ENCODE data around the gene GPR150. TPM values are rescaled to one million over a fixed set of nuclear protein-coding genes. Genes with fewer than 3 reads are reported as not detected.

Gene GPR150
- total and polyA plus RNA-seq, 2 of the 4 experiments (the other 2 are of a cell fraction), result under 0.01 to 0.10 TPM

GRCh38 chr5:95606419-95606818 is 13.5 kb upstream of the GPR150 start:
- ChIA-PET POLR2A (ENCODE audit: unreplicated experiment) (no interaction called here), CTCF (no interaction called here)
- Histone ChIP-seq H3K79me1 (ENCODE audit: low read depth in 1 of 2, low read length in 2 of 2) (peaks cover 3 to 8% of the 10 kb centered on the region in 2 experiments; a peak in 3 of 4 replicates), H3K9me3 (ENCODE audit: control insufficient read depth, insufficient read depth, low read length) (no peaks in the 10 kb centered on the region), H2BK5ac (ENCODE audit: low read depth, low read length, poor library complexity, severe bottlenecking) (peak overlapping the region; percentile 47), H3K9me1 (ENCODE audit: insufficient read depth, low read length) (no peaks in the 10 kb centered on the region), H3K36me3 (ENCODE audit: control insufficient read depth, insufficient read depth, low read length) (peaks cover 2% of the 10 kb centered on the region; the same call in 1 of the 2 replicates), H2AK9ac (replicated peaks; ENCODE audit: low read depth, low read length, poor library complexity) (no peak overlapping the region), H3K9ac (ENCODE audit: low read depth, low read length) (no peak overlapping the region), H2AFZ (replicated peaks; ENCODE audit: low read length, poor library complexity) (no peak overlapping the region), H3K27ac (ENCODE audit: insufficient read depth, low read length) (no peak overlapping the region), H3K56ac (ENCODE audit: extremely low read depth, insufficient read depth, low read length) (no peak overlapping the region), H4K5ac (ENCODE audit: low read depth, low read length) (no peak overlapping the region), H3K4me3 (ENCODE audit: insufficient read depth, low read depth, low read length) (no peak overlapping the region), H2BK15ac (ENCODE audit: low read depth, low read length) (no peak overlapping the region), H2BK20ac (ENCODE audit: low read depth, low read length) (no peak overlapping the region), H3K4me1 (ENCODE audit: control insufficient read depth, insufficient read depth, low read length) (peaks cover 1% of the 10 kb centered on the region; the same call in 1 of the 2 replicates), H2BK120ac (ENCODE audit: low read depth, low read length) (no peak overlapping the region), H3K4ac (ENCODE audit: low read depth, low read length) (no peak overlapping the region), H4K20me1 (ENCODE audit: insufficient read depth, low read length) (no peaks in the 10 kb centered on the region), H3K23ac (ENCODE audit: low read depth, low read length) (no peak overlapping the region), H3K4me2 (ENCODE audit: low read depth, low read length) (no peak overlapping the region), H4K91ac (ENCODE audit: insufficient read depth, low read depth, low read length) (no peak overlapping the region), H3K14ac (replicated peaks; ENCODE audit: low read depth, low read length) (0 out of 2 replicates have a peak overlapping the region, but pooled peaks have one; percentile 79), H3K27me3 (ENCODE audit: control insufficient read depth, insufficient read depth, low read length) (no peaks in the 10 kb centered on the region), H3K18ac (ENCODE audit: low read depth, low read length) (no peak overlapping the region), H4K8ac (ENCODE audit: low read depth in 2 of 2, low read length in 2 of 2) (no peak overlapping the region; a peak in 1 of 4 replicates), H2AK5ac (ENCODE audit: low read depth, low read length) (no peak overlapping the region)
- dilution Hi-C loops (cut with HindIII; ENCODE audit: low sequenced_read_pairs, unreplicated experiment), result no loop called here
- BruUV-seq (replicated peaks), result no TSS peak
- WGBS, 2 experiments (ENCODE audit: extremely low coverage in 2 of 2, insufficient read length in 1 of 2), result no CpG with 5 or more reads among the region's 1 CpG
- DNase-seq (no peak), ATAC-seq (ENCODE audit: low read depth) (peak; percentile 29; the same call in 1 of the 2 replicates)
- intact Hi-C loops (cut with micrococcal nuclease), result no loop called here
- in situ Hi-C loops (cut with MboI; ENCODE audit: low sequenced_read_pairs), result no loop called here
- TF ChIP-seq, protein P1, sequence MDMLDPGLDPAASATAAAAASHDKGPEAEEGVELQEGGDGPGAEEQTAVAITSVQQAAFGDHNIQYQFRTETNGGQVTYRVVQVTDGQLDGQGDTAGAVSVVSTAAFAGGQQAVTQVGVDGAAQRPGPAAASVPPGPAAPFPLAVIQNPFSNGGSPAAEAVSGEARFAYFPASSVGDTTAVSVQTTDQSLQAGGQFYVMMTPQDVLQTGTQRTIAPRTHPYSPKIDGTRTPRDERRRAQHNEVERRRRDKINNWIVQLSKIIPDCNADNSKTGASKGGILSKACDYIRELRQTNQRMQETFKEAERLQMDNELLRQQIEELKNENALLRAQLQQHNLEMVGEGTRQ (IDR thresholded peaks at IDR 0.05; ENCODE audit: low read depth, low read length), result no peak
- TF ChIP-seq, protein P2, sequence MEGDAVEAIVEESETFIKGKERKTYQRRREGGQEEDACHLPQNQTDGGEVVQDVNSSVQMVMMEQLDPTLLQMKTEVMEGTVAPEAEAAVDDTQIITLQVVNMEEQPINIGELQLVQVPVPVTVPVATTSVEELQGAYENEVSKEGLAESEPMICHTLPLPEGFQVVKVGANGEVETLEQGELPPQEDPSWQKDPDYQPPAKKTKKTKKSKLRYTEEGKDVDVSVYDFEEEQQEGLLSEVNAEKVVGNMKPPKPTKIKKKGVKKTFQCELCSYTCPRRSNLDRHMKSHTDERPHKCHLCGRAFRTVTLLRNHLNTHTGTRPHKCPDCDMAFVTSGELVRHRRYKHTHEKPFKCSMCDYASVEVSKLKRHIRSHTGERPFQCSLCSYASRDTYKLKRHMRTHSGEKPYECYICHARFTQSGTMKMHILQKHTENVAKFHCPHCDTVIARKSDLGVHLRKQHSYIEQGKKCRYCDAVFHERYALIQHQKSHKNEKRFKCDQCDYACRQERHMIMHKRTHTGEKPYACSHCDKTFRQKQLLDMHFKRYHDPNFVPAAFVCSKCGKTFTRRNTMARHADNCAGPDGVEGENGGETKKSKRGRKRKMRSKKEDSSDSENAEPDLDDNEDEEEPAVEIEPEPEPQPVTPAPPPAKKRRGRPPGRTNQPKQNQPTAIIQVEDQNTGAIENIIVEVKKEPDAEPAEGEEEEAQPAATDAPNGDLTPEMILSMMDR (conservative IDR thresholded peaks at IDR 0.05; ENCODE audit: low read depth, low read length), result no peak
- TF ChIP-seq POLR2A (IDR thresholded peaks at IDR 0.05; ENCODE audit: low read depth, low read length) (no peak), NFE2L2 (IDR thresholded peaks at IDR 0.05; ENCODE audit: low read depth, low read length) (no peak), BHLHE40 (IDR thresholded peaks at IDR 0.05; ENCODE audit: low read depth, low read length) (no peak), MAZ (IDR thresholded peaks at IDR 0.05; ENCODE audit: borderline replicate concordance, low read depth, low read length) (no peak), FOS (IDR thresholded peaks at IDR 0.05; ENCODE audit: low read depth, low read length) (no peak), MXI1 (IDR thresholded peaks at IDR 0.05; ENCODE audit: borderline replicate concordance, low read depth, low read length) (no peak), CEBPB (IDR thresholded peaks at IDR 0.05; ENCODE audit: low read depth, low read length) (no peak), RCOR1 (IDR thresholded peaks at IDR 0.05; ENCODE audit: insufficient replicate concordance, low read length) (no peak), RAD21 (IDR thresholded peaks at IDR 0.05; ENCODE audit: low read length) (no peak), SMC3 (IDR thresholded peaks at IDR 0.05; ENCODE audit: low read depth, low read length) (no peak), CHD1 (IDR thresholded peaks at IDR 0.05; ENCODE audit: low read depth, low read length) (no peak), RFX5 (IDR thresholded peaks at IDR 0.05; ENCODE audit: low read depth, low read length) (no peak), MAFK (IDR thresholded peaks at IDR 0.05; ENCODE audit: low read depth, low read length) (no peak), ELK1 (IDR thresholded peaks at IDR 0.05; ENCODE audit: borderline replicate concordance, low read depth, low read length) (no peak)

All from IMR-90 (cell line).